ENCODE results near the gene TES.
"Not testable (repeated sequence)": the region's sequence is repeated elsewhere in the genome, so short reads cannot be mapped to it uniquely, and the experiment has no call there.

TES gene

DNA sequence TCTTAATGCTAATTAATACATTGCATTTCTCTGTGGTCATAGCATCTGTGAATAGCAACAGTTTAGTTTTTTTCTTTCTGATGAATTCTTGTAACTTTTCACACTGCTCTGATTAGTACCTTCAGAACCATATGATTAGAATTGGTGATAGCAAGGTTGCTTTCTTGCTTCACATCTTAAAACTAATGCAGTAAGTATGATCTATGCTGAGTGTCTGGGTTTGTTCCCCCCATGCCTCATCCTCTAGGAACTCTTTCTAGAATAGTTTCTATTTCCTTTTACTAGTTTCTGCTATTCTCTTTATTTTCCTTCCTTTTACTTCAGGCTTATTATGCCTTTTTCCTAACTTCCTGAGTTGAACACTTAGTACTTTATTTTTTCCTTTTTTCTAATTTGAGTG is 32.4 kb downstream of the TES start:
- no peak for DNase-seq (ENCODE audit: low read depth in 2 of 2)

DNA sequence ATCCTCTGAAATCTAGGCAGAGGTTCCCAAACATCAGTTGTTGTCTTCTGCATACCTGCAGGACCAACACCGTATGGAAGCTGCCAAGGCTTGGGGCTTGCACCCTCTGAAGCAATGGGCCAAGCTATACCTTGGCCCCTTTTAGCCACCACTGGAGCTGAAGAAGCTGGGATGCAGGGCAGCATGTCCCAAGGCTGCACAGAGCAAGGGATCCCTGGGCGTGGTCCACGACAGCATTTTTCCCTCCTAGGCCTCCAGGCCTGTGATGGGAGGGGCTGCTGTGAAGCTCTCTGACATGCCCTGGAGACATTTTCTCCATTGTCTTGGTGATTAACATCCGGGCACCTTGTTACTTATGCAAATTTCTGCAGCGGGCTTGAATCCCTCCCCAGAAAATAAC is 34.5 kb downstream of the TES start:
- not testable (repeated sequence) for DNase-seq (ENCODE audit: low read depth in 2 of 2)

DNA sequence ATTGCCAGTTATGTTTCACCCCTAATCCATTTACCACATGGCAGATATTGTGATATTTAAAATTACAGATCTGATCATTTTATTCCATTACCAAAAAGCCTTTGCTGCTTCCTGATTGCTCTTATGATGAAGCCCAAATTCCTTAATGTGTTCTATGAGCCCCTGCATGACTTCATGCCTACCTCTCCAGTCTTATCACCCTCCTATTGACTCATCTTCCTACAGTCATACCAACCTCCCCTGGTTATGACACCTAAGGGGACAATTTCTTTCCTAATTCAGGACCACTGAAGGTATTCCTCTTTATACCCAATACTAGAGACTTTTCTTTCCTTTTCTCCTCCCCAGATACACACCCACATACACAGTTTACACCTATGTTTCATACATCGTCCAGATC is 36.0 kb downstream of the TES start:
- DNase-seq (ENCODE audit: low read depth in 2 of 2), result no peak

- DNase-seq (ENCODE audit: low read depth in 2 of 2), result no peak
Measured at GRCh38 chr7:116249969-116250553, 39.7 kb downstream of the TES start.

- DNase-seq (ENCODE audit: low read depth in 2 of 2), result no peak
Measured at GRCh38 chr7:116251675-116252074, 41.3 kb downstream of the TES start.

DNA sequence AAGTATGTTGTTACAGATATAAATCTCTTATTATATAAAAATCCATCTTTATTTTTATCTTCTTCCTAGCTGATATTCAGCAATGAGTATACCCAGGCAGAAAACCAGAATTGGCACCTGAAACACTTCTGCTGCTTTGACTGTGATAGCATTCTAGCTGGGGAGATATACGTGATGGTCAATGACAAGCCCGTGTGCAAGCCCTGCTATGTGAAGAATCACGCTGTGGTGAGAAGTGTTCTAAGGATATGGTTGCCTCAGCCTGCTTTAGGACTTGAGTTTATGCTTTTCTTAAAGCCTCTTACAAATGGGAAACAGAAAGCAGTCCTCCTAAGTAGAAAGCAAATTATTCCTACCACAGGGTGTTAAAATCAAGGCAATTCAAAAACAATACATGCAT is 41.9 kb downstream of the TES start:
- DNase-seq (ENCODE audit: low read depth in 2 of 2), result no peak

- DNase-seq (ENCODE audit: low read depth in 2 of 2), result no peak
Measured at GRCh38 chr7:116257156-116257555, 46.8 kb downstream of the TES start.

- DNase-seq (ENCODE audit: low read depth in 2 of 2), result no peak
Measured at GRCh38 chr7:116258734-116259133, 48.4 kb downstream of the TES start.

GRCh38 chr7:116259156-116259870 is 49.0 kb downstream of the TES start:
- DNase-seq (ENCODE audit: low read depth in 2 of 2), result no peak

DNA sequence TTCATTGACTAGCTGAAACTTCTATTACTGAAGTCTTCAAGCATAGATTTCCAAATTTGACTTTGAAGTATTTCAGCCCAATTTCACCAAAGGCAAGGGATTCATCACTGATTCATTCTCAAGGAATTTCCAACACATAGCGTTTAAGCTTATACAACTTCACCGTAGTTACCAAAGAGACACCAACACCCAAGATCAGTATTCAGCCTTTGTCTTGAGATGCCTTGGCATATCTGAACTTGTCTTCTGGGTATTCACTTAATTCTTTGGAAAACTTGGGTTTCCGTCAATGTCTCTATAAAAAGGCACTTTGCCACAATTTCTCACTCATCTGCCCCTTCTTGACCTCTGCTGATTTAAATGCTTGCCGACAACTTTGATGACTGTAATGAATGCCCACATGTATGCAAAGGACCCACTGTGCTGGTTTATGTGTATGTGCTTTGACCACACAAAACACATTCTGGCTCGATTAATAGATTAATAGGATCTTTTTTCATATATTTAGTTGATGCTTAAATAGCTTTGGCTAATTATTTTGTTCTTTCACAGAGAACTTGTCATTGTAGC is 49.6 kb downstream of the TES start:
- DNase-seq (ENCODE audit: low read depth in 2 of 2), result no peak

- no peak for DNase-seq (ENCODE audit: low read depth in 2 of 2)
Measured at GRCh38 chr7:116261904-116262303, 51.6 kb downstream of the TES start.

DNA sequence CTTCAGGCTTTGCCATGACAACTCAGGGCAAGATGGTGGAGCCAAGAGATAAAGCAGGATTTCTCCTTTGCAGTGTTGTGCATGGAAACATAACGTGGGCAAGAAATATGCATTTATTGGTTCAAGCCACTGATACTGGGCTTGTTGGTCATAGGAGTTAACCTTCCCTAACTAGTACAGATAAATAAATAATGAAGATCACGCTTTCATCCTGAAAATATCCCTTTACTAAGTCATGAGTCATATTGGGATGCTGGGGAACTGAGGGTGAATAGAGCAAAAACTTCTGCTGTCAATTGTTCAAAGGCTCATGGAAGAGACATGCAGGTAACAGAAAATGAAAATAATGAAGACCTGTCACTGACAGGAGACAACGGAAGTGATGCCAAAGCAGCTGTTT is 55.5 kb downstream of the TES start:
- no peak for DNase-seq (ENCODE audit: low read depth in 2 of 2)

- no peak for DNase-seq (ENCODE audit: low read depth in 2 of 2)
Measured at GRCh38 chr7:116269466-116269865, 59.1 kb downstream of the TES start.

GRCh38 chr7:116271161-116271913 is 61.0 kb downstream of the TES start:
- DNase-seq (ENCODE audit: low read depth in 2 of 2), result no peak

- no peak for DNase-seq (ENCODE audit: low read depth in 2 of 2)
Measured at GRCh38 chr7:116271963-116272886, 61.9 kb downstream of the TES start.

DNA sequence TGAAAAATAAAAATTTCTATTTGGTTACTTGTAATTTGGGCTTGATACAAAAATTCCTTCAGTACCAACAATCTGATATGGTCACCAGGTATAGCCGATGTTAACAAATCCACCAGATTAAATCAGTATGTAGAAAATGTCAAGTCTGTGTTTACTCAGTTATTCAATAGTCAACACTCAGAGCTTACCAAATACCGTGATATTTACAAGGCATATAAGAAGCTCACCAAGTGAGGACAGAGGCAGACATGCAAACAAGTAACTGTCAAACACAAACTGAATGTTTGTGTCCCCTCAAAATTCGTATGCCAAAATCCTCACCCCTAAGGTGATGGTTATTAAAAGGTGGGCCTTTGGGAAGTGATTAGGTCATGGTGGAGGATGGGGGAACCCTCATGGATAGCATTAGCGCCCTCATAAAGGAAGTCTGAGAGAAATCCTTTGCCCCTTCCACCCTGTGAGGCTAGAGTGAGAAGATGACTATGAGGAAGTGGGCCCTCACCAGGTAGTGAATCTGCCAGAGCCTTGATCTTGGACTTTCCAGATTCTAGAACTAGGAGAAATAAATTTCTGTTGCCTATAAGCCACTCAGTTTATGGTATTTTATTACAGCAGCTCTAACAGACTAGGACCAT is 63.1 kb downstream of the TES start:
- DNase-seq (ENCODE audit: low read depth in 2 of 2), result no peak

DNA sequence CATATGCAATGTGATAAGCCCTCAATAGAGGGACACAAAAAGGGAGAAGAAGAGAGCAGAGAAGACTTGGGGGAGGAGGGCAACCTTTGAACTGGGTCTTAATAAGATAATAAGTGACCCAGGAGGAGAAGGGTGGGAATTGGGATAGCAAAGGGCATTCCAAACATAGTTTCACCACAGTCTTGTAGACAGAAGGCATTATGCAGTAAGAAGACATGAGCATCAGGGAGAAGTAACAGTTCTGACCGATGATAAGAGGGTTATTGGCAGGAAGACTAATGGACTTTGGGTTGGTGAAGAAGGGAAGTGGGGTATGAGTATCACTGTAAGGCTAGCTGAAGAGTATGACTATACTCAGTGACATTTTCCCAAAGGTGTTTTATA is 63.6 kb downstream of the TES start:
- DNase-seq (ENCODE audit: low read depth in 2 of 2), result no peak

DNA sequence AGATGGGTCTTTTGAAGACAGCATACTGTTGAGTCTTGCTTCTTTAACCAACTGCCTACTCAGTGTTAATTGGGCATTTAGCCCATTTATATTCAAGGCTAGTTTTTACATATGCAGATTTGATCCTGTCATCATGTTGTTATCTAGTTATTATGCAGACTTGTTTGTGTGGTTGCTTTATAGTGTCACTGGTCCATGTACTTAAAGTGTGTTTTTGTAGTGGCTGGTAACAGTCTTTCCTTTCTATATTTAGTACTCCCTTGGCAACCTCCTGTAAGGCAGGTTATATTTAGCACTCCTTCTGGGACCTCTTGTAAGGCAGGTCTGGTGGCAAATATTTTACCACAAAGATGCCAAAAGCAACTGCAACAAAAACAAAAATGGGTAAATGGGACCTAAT is 66.7 kb downstream of the TES start:
- no peak for DNase-seq (ENCODE audit: low read depth in 2 of 2)

GRCh38 chr7:116279217-116279616 is 68.9 kb downstream of the TES start:
- DNase-seq (ENCODE audit: low read depth in 2 of 2), result no peak

GRCh38 chr7:116280803-116281202 is 70.5 kb downstream of the TES start:
- no peak for DNase-seq (ENCODE audit: low read depth in 2 of 2)

DNA sequence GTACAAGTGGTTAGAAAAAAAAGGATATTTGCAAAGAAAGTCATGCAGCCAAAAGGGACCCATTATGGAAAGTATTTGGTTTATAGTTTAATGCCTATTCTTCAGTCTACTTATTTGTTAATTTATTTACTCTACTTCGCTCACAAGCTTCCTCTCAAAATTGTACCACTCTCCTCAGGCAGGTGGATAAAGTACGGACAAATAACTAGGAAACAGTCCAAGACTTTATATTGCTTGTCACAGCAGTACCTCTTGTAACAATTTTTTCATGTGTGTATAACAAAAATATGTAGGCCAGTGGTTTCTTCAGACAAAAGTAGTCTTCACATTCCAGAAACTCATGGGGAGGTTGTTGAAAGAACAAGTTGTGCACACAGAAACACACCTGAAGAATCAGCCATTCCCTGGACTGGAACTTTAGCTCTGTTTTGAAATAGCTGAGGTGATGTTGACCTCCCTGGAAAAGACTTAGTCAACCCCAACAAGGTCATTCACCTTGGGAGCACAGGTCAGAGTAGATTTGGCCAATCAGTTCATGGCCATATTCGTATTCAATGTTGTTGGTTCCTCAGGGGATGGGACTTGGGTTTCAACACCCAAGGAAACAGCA is 73.4 kb downstream of the TES start:
- DNase-seq (ENCODE audit: low read depth in 2 of 2), result no peak

Measured in stimulated activated CD4-positive, alpha-beta T cell treated with anti-CD3 and anti-CD28 coated beads, Interleukin-1b, Interleukin-23, amount 100 ng/mL, for 1 hour (primary cell).